Measurements from ENCODE around the gene OR6M1. TPM values are rescaled to one million over a fixed set of nuclear protein-coding genes. Genes with fewer than 3 reads are reported as not detected.

Gene OR6M1
- polyA plus RNA-seq, 2 of the 4 experiments (the other 2 are of a cell fraction) = not detected

GRCh38 chr11:123839131-123839530 is 33.0 kb upstream of the OR6M1 start:
- ChIA-PET CTCF (no interaction called here), POLR2A (no interaction called here)
- no peak for DNase-seq (ENCODE audit: low read depth in 1 of 2, low spot score in 1 of 2)
- no peak overlapping the region for H3K4me2 ChIP-seq
- 34% methylated on average over 5 of the region's 5 CpGs for WGBS (ENCODE audit: missing lambda C conversion rate)
- ATAC-seq = no peak
- TF ChIP-seq EHMT2 (IDR thresholded peaks at IDR 0.05; ENCODE audit: low read depth) = no peak
- no peak for TF ChIP-seq HEYL (CRISPR knock-in tag; IDR thresholded peaks at IDR 0.05)
- TF ChIP-seq ESRRA (IDR thresholded peaks at IDR 0.05; ENCODE audit: borderline replicate concordance, low read length) = no peak
- TF ChIP-seq RARB (CRISPR knock-in tag; IDR thresholded peaks at IDR 0.05) = no peak
- TF ChIP-seq RCOR1 (IDR thresholded peaks at IDR 0.05; ENCODE audit: low read depth, low read length) = no peak
- no peak for TF ChIP-seq CEBPB (IDR thresholded peaks at IDR 0.05)
- no peak for TF ChIP-seq RFX5 (IDR thresholded peaks at IDR 0.05)
- TF ChIP-seq FOSB (CRISPR knock-in tag; IDR thresholded peaks at IDR 0.05) = no peak
- no peak for TF ChIP-seq KDM1A (IDR thresholded peaks at IDR 0.05; ENCODE audit: low read depth)
- TF ChIP-seq ZNF302 (CRISPR knock-in tag; IDR thresholded peaks at IDR 0.05) = no peak
- TF ChIP-seq MYC (IDR thresholded peaks at IDR 0.05; ENCODE audit: borderline replicate concordance, low read length) = no peak
- TF ChIP-seq CHD2 (IDR thresholded peaks at IDR 0.05; ENCODE audit: low read length, partially characterized antibody) = no peak
- TF ChIP-seq JUNB (IDR thresholded peaks at IDR 0.05) = no peak
- TF ChIP-seq MAZ (IDR thresholded peaks at IDR 0.05; ENCODE audit: borderline replicate concordance, low read depth, low read length) = no peak
- no peak for TF ChIP-seq ELK1 (IDR thresholded peaks at IDR 0.05; ENCODE audit: low read depth, low read length)
- TF ChIP-seq ZFP36 (IDR thresholded peaks at IDR 0.05; ENCODE audit: borderline replicate concordance, partially characterized antibody) = no peak
- no peak for TF ChIP-seq MAFK (IDR thresholded peaks at IDR 0.05; ENCODE audit: partially characterized antibody)
- TF ChIP-seq HOXA7 (CRISPR knock-in tag; IDR thresholded peaks at IDR 0.05) = no peak
- no peak for TF ChIP-seq RAD21 (conservative IDR thresholded peaks at IDR 0.05 in 1 of 2, IDR thresholded peaks at IDR 0.05 in 1 of 2)
- TF ChIP-seq EP300 (IDR thresholded peaks at IDR 0.05) = no peak
- H3K4me3 ChIP-seq = no peak overlapping the region
- no peaks in the 10 kb centered on the region for H3K9me3 ChIP-seq
- H3K27ac ChIP-seq = no peak overlapping the region
- H3K4me1 ChIP-seq = no peaks in the 10 kb centered on the region
- FAIRE-seq = no peak

GRCh38 chr11:123838659-123839058 is 32.5 kb upstream of the OR6M1 start:
- ChIA-PET CTCF (interaction anchor here (0.5 kb wide), 1 partner anchor 46 kb away, joined by 3 read pairs; no protein-coding TSS in a partner anchor), POLR2A (no interaction called here)
- no peaks in the 10 kb centered on the region for H3K9me3 ChIP-seq
- H3K27ac ChIP-seq = no peak overlapping the region
- no peak for TF ChIP-seq GATA3 (IDR thresholded peaks at IDR 0.05; ENCODE audit: borderline replicate concordance)
- TF ChIP-seq SMC3 (IDR thresholded peaks at IDR 0.05) = no peak
- no peak for TF ChIP-seq JUNB (IDR thresholded peaks at IDR 0.05)
- no peak for TF ChIP-seq ZNF302 (CRISPR knock-in tag; IDR thresholded peaks at IDR 0.05)
- TF ChIP-seq HES2 (IDR thresholded peaks at IDR 0.05) = no peak
- TF ChIP-seq CBX8 (IDR thresholded peaks at IDR 0.05) = no peak
- TF ChIP-seq EP300 (IDR thresholded peaks at IDR 0.05) = no peak
- no peak for TF ChIP-seq SREBF2 (IDR thresholded peaks at IDR 0.05)
- no peak for TF ChIP-seq NFE2L2 (conservative IDR thresholded peaks at IDR 0.05; ENCODE audit: low read length)
- no peak for TF ChIP-seq MAX (IDR thresholded peaks at IDR 0.05)
- no peak for TF ChIP-seq FOSB (CRISPR knock-in tag; IDR thresholded peaks at IDR 0.05)
- no peak for TF ChIP-seq ELK1 (IDR thresholded peaks at IDR 0.05; ENCODE audit: low read depth, low read length)
- TF ChIP-seq USF2 (IDR thresholded peaks at IDR 0.05) = no peak
- TF ChIP-seq HOXA7 (CRISPR knock-in tag; IDR thresholded peaks at IDR 0.05) = no peak
- no peak for TF ChIP-seq KDM5A (IDR thresholded peaks at IDR 0.05)
- TF ChIP-seq FOSL2 (IDR thresholded peaks at IDR 0.05) = no peak
- no peak for TF ChIP-seq FOSL2 (CRISPR knock-in tag; IDR thresholded peaks at IDR 0.05)
- TF ChIP-seq NPAS2 (CRISPR knock-in tag; IDR thresholded peaks at IDR 0.05; ENCODE audit: borderline replicate concordance) = no peak
- no peak for TF ChIP-seq CHD2 (IDR thresholded peaks at IDR 0.05; ENCODE audit: low read length, partially characterized antibody)
- no peak for TF ChIP-seq HMGXB4 (CRISPR knock-in tag; IDR thresholded peaks at IDR 0.05; ENCODE audit: borderline replicate concordance)
- no peak overlapping the region for H3K4me2 ChIP-seq
- no peaks in the 10 kb centered on the region for H3K4me1 ChIP-seq
- FAIRE-seq (no peak), ATAC-seq (no peak), DNase-seq (ENCODE audit: low read depth in 1 of 2, low spot score in 1 of 2) (no peak)
- 5% methylated on average over 1 of the region's 1 CpG for WGBS (ENCODE audit: missing lambda C conversion rate)
- H3K4me3 ChIP-seq = no peak overlapping the region

All from A549 (cell line).